PC-9 (cell line): ENCODE results near the gene RFX4.

Experiments used
- EZH2 ChIP-seq: fragments of 200-600 bp; sonication (generic); IDR thresholded peaks from 2 replicates; pipeline ENCODE4 v1.8.0; 2017; ENCODE audit warnings: antibody characterized with exemption, low read depth
- TF ChIP-seq, protein P1 (sequence below): fragments of 200-600 bp; sonication (generic); conservative IDR thresholded peaks from 2 replicates; pipeline ENCODE4 v1.6.1; 2017; ENCODE audit warnings: mixed run types, antibody characterized with exemption, mild to moderate bottlenecking, moderate library complexity

DNA sequence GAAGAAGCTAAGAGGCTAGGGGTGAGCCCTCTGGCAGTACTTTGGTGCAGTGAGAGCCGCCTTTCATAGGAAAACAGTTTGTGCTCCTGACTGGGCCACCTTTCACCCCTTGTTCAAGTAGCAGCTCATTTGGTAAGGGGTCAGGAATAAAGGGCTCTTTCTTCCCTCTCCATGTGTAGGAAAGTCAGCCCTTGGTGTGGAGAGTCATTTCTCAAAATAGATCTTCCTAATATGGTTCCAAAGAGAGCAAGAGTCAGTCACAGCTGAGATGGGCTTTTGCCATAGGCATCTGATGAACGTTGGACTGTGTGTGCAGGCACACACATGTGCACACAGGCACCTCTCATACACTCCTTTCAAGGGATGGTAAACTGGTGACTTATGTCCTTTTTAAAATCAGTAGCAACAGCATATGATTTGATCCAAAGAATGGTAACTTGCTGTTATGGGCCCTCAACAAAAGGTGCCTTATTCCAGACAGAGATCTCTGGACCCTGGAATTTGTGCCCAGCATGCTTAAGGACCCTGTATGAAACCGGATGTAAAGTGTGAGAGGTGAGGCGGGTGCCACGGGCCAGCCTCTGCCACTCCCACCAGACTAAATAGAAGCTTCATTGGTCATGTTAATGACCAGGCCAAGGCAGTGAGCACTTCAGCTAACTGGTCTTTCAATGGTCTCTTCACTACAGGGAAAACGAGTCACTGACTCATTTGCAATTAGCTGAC is 175.0 kb downstream of the RFX4 start:
- TF ChIP-seq, protein P1, sequence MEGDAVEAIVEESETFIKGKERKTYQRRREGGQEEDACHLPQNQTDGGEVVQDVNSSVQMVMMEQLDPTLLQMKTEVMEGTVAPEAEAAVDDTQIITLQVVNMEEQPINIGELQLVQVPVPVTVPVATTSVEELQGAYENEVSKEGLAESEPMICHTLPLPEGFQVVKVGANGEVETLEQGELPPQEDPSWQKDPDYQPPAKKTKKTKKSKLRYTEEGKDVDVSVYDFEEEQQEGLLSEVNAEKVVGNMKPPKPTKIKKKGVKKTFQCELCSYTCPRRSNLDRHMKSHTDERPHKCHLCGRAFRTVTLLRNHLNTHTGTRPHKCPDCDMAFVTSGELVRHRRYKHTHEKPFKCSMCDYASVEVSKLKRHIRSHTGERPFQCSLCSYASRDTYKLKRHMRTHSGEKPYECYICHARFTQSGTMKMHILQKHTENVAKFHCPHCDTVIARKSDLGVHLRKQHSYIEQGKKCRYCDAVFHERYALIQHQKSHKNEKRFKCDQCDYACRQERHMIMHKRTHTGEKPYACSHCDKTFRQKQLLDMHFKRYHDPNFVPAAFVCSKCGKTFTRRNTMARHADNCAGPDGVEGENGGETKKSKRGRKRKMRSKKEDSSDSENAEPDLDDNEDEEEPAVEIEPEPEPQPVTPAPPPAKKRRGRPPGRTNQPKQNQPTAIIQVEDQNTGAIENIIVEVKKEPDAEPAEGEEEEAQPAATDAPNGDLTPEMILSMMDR: no peak
- no peak for TF ChIP-seq EZH2
